Suprapubic skin (tissue), 4 donors: ENCODE measurements around the gene RASSF5. TPM values are rescaled to one million over a fixed set of nuclear protein-coding genes. Genes with fewer than 3 reads are reported as not detected.

Experiments
- DNase-seq, 2 donors: peaks; one replicate each; pipeline ENCODE4 v3.0.0-alpha.2; 2019; ENCODE audit warnings: low spot score in 2 of 2
- H3K27ac ChIP-seq: fragments of 200-600 bp; sonication (generic); one replicate; pipeline ENCODE4 v1.5.1; 2019
- H3K27me3 ChIP-seq: fragments of 200-600 bp; sonication (generic); one replicate; pipeline ENCODE4 v1.5.1; 2019
- H3K36me3 ChIP-seq: fragments of 200-600 bp; sonication (generic); one replicate; pipeline ENCODE4 v1.5.1; 2019
- H3K4me1 ChIP-seq: fragments of 200-600 bp; sonication (generic); one replicate; pipeline ENCODE4 v1.5.1; 2019
- H3K4me3 ChIP-seq: fragments of 200-600 bp; sonication (generic); one replicate; pipeline ENCODE4 v1.5.1; 2019; ENCODE audit warnings: mild to moderate bottlenecking
- H3K9me3 ChIP-seq: fragments of 200-600 bp; sonication (generic); one replicate; pipeline ENCODE4 v1.5.1; 2019
- EP300 ChIP-seq: sonication (generic); formaldehyde crosslinking; IDR thresholded peaks from one replicate; pipeline ENCODE4 v1.6.1; 2017; ENCODE audit warnings: antibody characterized with exemption
- POLR2A ChIP-seq, 2 donors: fragments of 450-650 bp; IDR thresholded peaks; one replicate each; pipeline ENCODE4 v1.6.1; 2017; ENCODE audit warnings: antibody characterized with exemption in 2 of 2, mild to moderate bottlenecking in 2 of 2, moderate library complexity in 2 of 2
- POLR2AphosphoS5 ChIP-seq, 3 donors: sonication (generic); formaldehyde crosslinking; IDR thresholded peaks; one replicate each; pipeline ENCODE4 v1.6.1; 2017; ENCODE audit warnings: antibody characterized with exemption in 3 of 3
- WGBS: methylation state at CpG from one replicate; pipeline ENCODE4 v1.1.5; 2018; 5-methylcytosine and 5-hydroxymethylcytosine counted together
- total RNA-seq, 4 donors: library from RNA; depleted of rRNA; stranded (reverse); fragments of >200 nt; gene quantifications; one replicate each; pipeline ENCODE4 v1.1.0, GENCODE V29; 2016
- TF ChIP-seq, protein P1 (sequence below), 2 donors: fragments of 200-600 bp in 1 of 2; fragments of 450-650 bp in 1 of 2; sonication (generic) in 1 of 2; IDR thresholded peaks; one replicate each; pipeline ENCODE4 v1.5.1; 2016 to 2019; ENCODE audit warnings: antibody characterized with exemption in 2 of 2, mild to moderate bottlenecking in 1 of 2, moderate library complexity in 1 of 2

Gene RASSF5
- total RNA-seq, 4 donors from 2014 or later: 34.8 to 74.5 (median 64.9) TPM

- no peak overlapping the region for H3K27ac ChIP-seq
- no peak for TF ChIP-seq POLR2AphosphoS5 (IDR thresholded peaks at IDR 0.05)
- TF ChIP-seq, protein P1, sequence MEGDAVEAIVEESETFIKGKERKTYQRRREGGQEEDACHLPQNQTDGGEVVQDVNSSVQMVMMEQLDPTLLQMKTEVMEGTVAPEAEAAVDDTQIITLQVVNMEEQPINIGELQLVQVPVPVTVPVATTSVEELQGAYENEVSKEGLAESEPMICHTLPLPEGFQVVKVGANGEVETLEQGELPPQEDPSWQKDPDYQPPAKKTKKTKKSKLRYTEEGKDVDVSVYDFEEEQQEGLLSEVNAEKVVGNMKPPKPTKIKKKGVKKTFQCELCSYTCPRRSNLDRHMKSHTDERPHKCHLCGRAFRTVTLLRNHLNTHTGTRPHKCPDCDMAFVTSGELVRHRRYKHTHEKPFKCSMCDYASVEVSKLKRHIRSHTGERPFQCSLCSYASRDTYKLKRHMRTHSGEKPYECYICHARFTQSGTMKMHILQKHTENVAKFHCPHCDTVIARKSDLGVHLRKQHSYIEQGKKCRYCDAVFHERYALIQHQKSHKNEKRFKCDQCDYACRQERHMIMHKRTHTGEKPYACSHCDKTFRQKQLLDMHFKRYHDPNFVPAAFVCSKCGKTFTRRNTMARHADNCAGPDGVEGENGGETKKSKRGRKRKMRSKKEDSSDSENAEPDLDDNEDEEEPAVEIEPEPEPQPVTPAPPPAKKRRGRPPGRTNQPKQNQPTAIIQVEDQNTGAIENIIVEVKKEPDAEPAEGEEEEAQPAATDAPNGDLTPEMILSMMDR (IDR thresholded peaks at IDR 0.05): no peak
- no peak for TF ChIP-seq POLR2A (IDR thresholded peaks at IDR 0.05)
- no peak for TF ChIP-seq EP300
- H3K9me3 ChIP-seq: no peaks in the 10 kb centered on the region
- H3K4me3 ChIP-seq: no peak overlapping the region
- WGBS: 92% methylated on average over 9 of the region's 9 CpGs
- no peak for DNase-seq
- peaks cover 85% of the 10 kb centered on the region for H3K36me3 ChIP-seq
- peaks cover 39% of the 10 kb centered on the region for H3K4me1 ChIP-seq
- H3K27me3 ChIP-seq: no peaks in the 10 kb centered on the region
Measured at GRCh38 chr1:206591696-206592095, 84.4 kb downstream of the RASSF5 start.

DNA sequence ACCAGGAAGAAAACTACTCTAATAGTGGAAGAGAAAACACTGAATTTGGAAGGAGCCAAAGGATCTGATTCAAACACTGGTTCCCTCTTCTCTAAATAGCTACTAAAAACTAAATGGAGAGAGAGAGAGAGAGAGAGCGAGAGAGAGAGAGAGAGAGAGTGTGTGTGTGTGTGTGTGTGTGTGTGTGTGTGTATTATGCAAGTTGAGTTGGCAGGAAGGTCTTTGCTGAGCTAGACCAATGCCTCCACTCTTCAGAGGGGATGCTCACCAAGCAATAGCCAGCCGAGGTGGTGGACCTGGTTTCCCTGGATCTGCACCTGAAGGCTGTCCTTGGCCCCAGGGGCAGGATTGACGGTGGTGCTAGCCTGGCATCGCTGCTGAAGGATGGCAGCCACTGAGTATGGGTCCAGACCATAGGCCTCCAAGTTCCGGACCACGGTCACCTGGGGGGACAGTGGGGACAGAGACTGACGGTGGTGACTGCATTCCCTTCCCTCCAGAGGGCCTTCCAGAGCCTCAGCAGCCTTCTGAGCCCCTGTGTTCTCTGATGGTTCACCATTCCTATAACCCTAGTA lies 86.1 kb downstream of the RASSF5 start:
- H3K4me1 ChIP-seq: peaks cover 21% of the 10 kb centered on the region
- no peak overlapping the region for H3K4me3 ChIP-seq
- DNase-seq: no peak
- H3K36me3 ChIP-seq: peaks cover 85% of the 10 kb centered on the region
- 92% methylated on average over 7 of the region's 7 CpGs for WGBS
- TF ChIP-seq POLR2AphosphoS5 (IDR thresholded peaks at IDR 0.05): no peak
- TF ChIP-seq EP300: no peak
- TF ChIP-seq, protein P1 (IDR thresholded peaks at IDR 0.05): no peak
- no peak for TF ChIP-seq POLR2A (IDR thresholded peaks at IDR 0.05)
- H3K9me3 ChIP-seq: no peaks in the 10 kb centered on the region
- no peak overlapping the region for H3K27ac ChIP-seq
- H3K27me3 ChIP-seq: no peaks in the 10 kb centered on the region

- no peaks in the 10 kb centered on the region for H3K9me3 ChIP-seq
- no peak overlapping the region for H3K27ac ChIP-seq
- WGBS: 93% methylated on average over 7 of the region's 7 CpGs
- H3K36me3 ChIP-seq: peaks cover 99% of the 10 kb centered on the region
- no peaks in the 10 kb centered on the region for H3K27me3 ChIP-seq
- no peak overlapping the region for H3K4me3 ChIP-seq
- no peak for DNase-seq
- TF ChIP-seq EP300 (no peak), POLR2A (IDR thresholded peaks at IDR 0.05) (no peak), POLR2AphosphoS5 (IDR thresholded peaks at IDR 0.05) (no peak)
- TF ChIP-seq, protein P1 (IDR thresholded peaks at IDR 0.05): no peak
- H3K4me1 ChIP-seq: no peaks in the 10 kb centered on the region
Measured at GRCh38 chr1:206595581-206596318, 88.4 kb downstream of the RASSF5 start.

DNA sequence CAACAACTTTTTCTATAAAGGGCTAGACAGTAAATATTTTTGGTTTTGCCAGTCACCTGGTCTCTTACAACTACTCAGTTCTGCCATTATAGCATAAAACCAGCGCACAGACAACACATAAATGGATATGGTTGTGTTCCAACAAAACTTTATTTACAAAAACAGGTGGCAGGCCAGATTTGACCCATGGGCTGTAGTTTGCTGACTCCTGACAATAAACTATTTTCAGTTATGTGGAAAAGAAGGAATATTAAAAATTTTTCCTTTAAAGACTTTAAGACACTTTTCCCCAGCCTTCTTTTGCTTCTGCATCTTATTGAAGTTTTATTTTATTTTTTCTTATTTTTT lies 89.0 kb downstream of the RASSF5 start:
- no peaks in the 10 kb centered on the region for H3K27me3 ChIP-seq
- TF ChIP-seq POLR2AphosphoS5 (IDR thresholded peaks at IDR 0.05) (no peak), POLR2A (IDR thresholded peaks at IDR 0.05) (no peak), EP300 (no peak)
- TF ChIP-seq, protein P1 (IDR thresholded peaks at IDR 0.05): no peak
- WGBS: 100% methylated on average over 1 of the region's 1 CpG
- H3K27ac ChIP-seq: no peak overlapping the region
- H3K9me3 ChIP-seq: no peaks in the 10 kb centered on the region
- DNase-seq: no peak
- no peak overlapping the region for H3K4me3 ChIP-seq
- H3K4me1 ChIP-seq: no peaks in the 10 kb centered on the region
- H3K36me3 ChIP-seq: peaks cover 99% of the 10 kb centered on the region

DNA sequence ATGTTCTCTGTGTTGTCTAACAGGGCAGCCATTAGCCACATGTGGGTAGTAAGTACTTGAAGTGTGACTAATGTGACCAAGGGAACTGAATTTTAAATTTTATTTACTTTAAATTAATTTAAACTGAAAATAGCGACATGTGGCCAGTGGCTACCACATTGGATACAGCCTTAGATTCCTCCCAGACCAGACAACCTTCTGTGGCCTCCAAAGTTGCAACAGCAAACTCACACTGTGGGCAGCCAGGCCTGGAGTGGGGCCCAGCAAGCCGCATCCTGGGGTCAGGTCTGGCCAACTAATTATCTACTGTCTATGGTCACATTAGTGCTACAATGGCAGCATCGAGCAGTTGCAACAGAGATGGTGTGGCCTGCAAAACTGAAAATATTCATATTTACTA lies 93.2 kb downstream of the RASSF5 start:
- Histone ChIP-seq H3K4me1 (no peaks in the 10 kb centered on the region), H3K27me3 (no peaks in the 10 kb centered on the region), H3K9me3 (no peaks in the 10 kb centered on the region), H3K27ac (no peak overlapping the region), H3K36me3 (peaks cover 99% of the 10 kb centered on the region), H3K4me3 (no peak overlapping the region)
- WGBS: 90% methylated on average over 3 of the region's 3 CpGs
- no peak for TF ChIP-seq POLR2A (IDR thresholded peaks at IDR 0.05)
- TF ChIP-seq, protein P1 (IDR thresholded peaks at IDR 0.05): no peak
- no peak for TF ChIP-seq EP300
- TF ChIP-seq POLR2AphosphoS5 (IDR thresholded peaks at IDR 0.05): no peak
- DNase-seq: no peak
